ENCODE results near the gene CHID1. TPM values are rescaled to one million over a fixed set of nuclear protein-coding genes. Genes with fewer than 3 reads are reported as not detected.

The CHID1 gene
- total and polyA plus RNA-seq, 4 donors, result 36.1 to 105 (median 80.9) TPM

- peaks cover 90% of the 10 kb centered on the region for H3K36me3 ChIP-seq (ENCODE audit: control insufficient read depth, insufficient read depth, low read length)
- no peak for DNase-seq (ENCODE audit: low read depth in 4 of 6, low spot score in 6 of 6)
- WGBS (ENCODE audit: insufficient coverage), result 88% methylated on average over 9 of the region's 13 CpGs
- no peak overlapping the region for H3K27ac ChIP-seq (ENCODE audit: low read depth, low read length)
- H3K27me3 ChIP-seq (ENCODE audit: control insufficient read depth, insufficient read depth, low read length), result no peaks in the 10 kb centered on the region
- H3K4me1 ChIP-seq (ENCODE audit: control insufficient read depth, insufficient read depth, low read length), result peaks cover 45% of the 10 kb centered on the region
- no peaks in the 10 kb centered on the region for H3K9me3 ChIP-seq (ENCODE audit: control insufficient read depth, insufficient read depth, low read length)
- H3K4me3 ChIP-seq (ENCODE audit: low read depth, low read length), result no peak overlapping the region
Measured at GRCh38 chr11:893008-893654, 17.5 kb downstream of the CHID1 start.

- peaks cover 48% of the 10 kb centered on the region for H3K4me1 ChIP-seq (ENCODE audit: control insufficient read depth, insufficient read depth, low read length)
- no peaks in the 10 kb centered on the region for H3K27me3 ChIP-seq (ENCODE audit: control insufficient read depth, insufficient read depth, low read length)
- peaks cover 95% of the 10 kb centered on the region for H3K36me3 ChIP-seq (ENCODE audit: control insufficient read depth, insufficient read depth, low read length)
- H3K27ac ChIP-seq (ENCODE audit: low read depth, low read length), result peak overlapping the region; percentile 33
- no peaks in the 10 kb centered on the region for H3K9me3 ChIP-seq (ENCODE audit: control insufficient read depth, insufficient read depth, low read length)
- WGBS (ENCODE audit: insufficient coverage), result 24% methylated on average over 15 of the region's 27 CpGs
- H3K4me3 ChIP-seq (ENCODE audit: low read depth, low read length), result no peak overlapping the region
- peak in 3 of 6 donors; percentile 41 to 90 (median 74) for DNase-seq (ENCODE audit: low read depth in 4 of 6, low spot score in 6 of 6)
Measured at GRCh38 chr11:890794-891540, 19.6 kb downstream of the CHID1 start.

DNA sequence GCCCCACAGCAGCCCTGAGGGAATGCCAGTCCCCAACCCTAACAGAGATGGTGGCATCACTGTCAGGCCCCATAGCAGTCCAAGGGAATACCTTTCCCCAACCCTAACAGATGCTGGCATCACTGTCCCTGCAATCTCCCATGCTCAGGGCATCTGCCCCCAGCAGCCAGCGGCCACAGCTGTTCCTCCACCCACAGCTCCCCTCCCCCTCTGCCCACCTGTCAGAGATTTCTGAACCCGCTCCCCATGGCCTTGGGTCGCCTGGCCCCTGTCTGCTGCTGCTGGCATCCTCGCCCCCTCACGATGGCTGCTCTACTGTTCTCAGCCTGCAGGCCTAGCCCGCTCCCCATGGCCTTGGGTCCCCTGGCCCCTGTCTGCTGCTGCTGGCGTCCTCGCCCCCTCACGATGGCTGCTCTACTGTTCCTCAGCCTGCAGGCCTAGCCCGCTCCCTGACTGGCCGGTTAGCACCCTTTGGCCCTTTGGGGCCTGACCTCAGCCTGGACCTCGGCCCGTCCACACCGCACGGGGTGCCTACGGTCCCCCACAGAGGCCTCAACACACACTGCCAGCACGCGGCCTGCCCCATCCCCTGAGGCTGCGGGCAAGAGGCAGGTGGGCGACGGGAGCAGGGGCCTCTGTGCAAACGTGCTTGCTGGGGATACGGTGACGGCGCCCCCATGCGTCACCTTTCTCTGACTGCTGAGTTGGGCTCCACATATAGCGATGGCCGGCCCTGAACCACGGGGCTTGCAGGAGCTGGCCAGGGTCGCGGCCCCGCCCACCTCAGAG, 20.7 kb downstream of the CHID1 start:
- no peak overlapping the region for H3K4me3 ChIP-seq (ENCODE audit: low read depth, low read length)
- 74% methylated on average over 32 of the region's 32 CpGs for WGBS (ENCODE audit: insufficient coverage)
- no peaks in the 10 kb centered on the region for H3K27me3 ChIP-seq (ENCODE audit: control insufficient read depth, insufficient read depth, low read length)
- H3K9me3 ChIP-seq (ENCODE audit: control insufficient read depth, insufficient read depth, low read length), result no peaks in the 10 kb centered on the region
- peaks cover 93% of the 10 kb centered on the region for H3K36me3 ChIP-seq (ENCODE audit: control insufficient read depth, insufficient read depth, low read length)
- peaks cover 48% of the 10 kb centered on the region for H3K4me1 ChIP-seq (ENCODE audit: control insufficient read depth, insufficient read depth, low read length)
- H3K27ac ChIP-seq (ENCODE audit: low read depth, low read length), result peak overlapping the region; percentile 33
- no peak for DNase-seq (ENCODE audit: low read depth in 4 of 6, low spot score in 6 of 6)

- DNase-seq (ENCODE audit: low read depth in 4 of 6, low spot score in 6 of 6), result peak in 1 of 6 donors; percentile 36
- H3K9me3 ChIP-seq (ENCODE audit: control insufficient read depth, insufficient read depth, low read length), result no peaks in the 10 kb centered on the region
- peaks cover 93% of the 10 kb centered on the region for H3K36me3 ChIP-seq (ENCODE audit: control insufficient read depth, insufficient read depth, low read length)
- 79% methylated on average over 13 of the region's 13 CpGs for WGBS (ENCODE audit: insufficient coverage)
- no peak overlapping the region for H3K27ac ChIP-seq (ENCODE audit: low read depth, low read length)
- H3K27me3 ChIP-seq (ENCODE audit: control insufficient read depth, insufficient read depth, low read length), result no peaks in the 10 kb centered on the region
- no peak overlapping the region for H3K4me3 ChIP-seq (ENCODE audit: low read depth, low read length)
- H3K4me1 ChIP-seq (ENCODE audit: control insufficient read depth, insufficient read depth, low read length), result peaks cover 48% of the 10 kb centered on the region
Measured at GRCh38 chr11:889257-889656, 21.4 kb downstream of the CHID1 start.

GRCh38 chr11:888310-889212, 22.0 kb downstream of the CHID1 start:
- H3K36me3 ChIP-seq (ENCODE audit: control insufficient read depth, insufficient read depth, low read length), result peaks cover 94% of the 10 kb centered on the region
- peak in 1 of 6 donors; percentile 54 for DNase-seq (ENCODE audit: low read depth in 4 of 6, low spot score in 6 of 6)
- no peak overlapping the region for H3K4me3 ChIP-seq (ENCODE audit: low read depth, low read length)
- peaks cover 48% of the 10 kb centered on the region for H3K4me1 ChIP-seq (ENCODE audit: control insufficient read depth, insufficient read depth, low read length)
- no peaks in the 10 kb centered on the region for H3K9me3 ChIP-seq (ENCODE audit: control insufficient read depth, insufficient read depth, low read length)
- no peaks in the 10 kb centered on the region for H3K27me3 ChIP-seq (ENCODE audit: control insufficient read depth, insufficient read depth, low read length)
- no peak overlapping the region for H3K27ac ChIP-seq (ENCODE audit: low read depth, low read length)
- WGBS (ENCODE audit: insufficient coverage), result 82% methylated on average over 45 of the region's 45 CpGs

DNA sequence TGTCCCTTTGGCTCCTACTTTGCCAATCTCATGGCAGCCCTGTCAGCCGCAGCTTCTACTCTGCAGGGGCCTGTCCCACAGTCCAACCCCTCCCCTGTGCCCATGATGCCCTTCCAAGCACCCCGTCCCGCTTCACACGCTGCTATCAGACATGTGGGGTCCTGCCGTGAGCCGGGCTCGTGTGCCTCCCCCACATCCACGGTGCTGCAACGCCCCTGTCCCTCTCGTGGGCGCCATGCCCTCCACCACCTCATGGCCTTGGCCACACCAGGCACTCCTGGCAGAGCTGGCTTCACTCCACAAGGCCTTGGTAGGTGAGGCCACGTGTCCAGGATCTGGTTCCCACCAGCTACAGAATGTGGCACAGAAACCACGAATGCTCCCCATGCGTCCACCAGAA, 23.0 kb downstream of the CHID1 start:
- no peak overlapping the region for H3K27ac ChIP-seq (ENCODE audit: low read depth, low read length)
- DNase-seq (ENCODE audit: low read depth in 4 of 6, low spot score in 6 of 6), result no peak
- H3K36me3 ChIP-seq (ENCODE audit: control insufficient read depth, insufficient read depth, low read length), result peaks cover 94% of the 10 kb centered on the region
- 88% methylated on average over 14 of the region's 14 CpGs for WGBS (ENCODE audit: insufficient coverage)
- no peaks in the 10 kb centered on the region for H3K9me3 ChIP-seq (ENCODE audit: control insufficient read depth, insufficient read depth, low read length)
- no peak overlapping the region for H3K4me3 ChIP-seq (ENCODE audit: low read depth, low read length)
- H3K4me1 ChIP-seq (ENCODE audit: control insufficient read depth, insufficient read depth, low read length), result peaks cover 46% of the 10 kb centered on the region
- no peaks in the 10 kb centered on the region for H3K27me3 ChIP-seq (ENCODE audit: control insufficient read depth, insufficient read depth, low read length)

DNA sequence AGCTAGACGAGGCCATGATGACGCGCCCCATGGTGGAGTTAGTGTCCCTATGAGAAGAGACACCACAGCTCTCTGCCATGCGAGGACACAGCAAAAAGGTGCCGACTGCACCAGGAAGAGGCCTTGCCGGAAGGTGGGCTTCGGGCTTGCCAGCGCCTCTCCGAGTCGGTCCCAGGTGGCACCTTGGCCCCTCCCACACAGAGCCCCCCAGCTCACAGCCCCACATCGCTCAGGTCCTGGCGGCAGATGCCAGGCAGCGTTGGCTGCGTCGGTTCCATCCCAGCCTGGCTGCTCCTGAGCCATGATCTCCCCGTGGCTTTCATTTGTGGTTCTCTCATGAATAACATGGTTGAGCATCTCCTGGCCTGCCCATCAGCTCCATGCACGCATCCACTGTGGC, 24.0 kb downstream of the CHID1 start:
- WGBS (ENCODE audit: insufficient coverage), result 94% methylated on average over 17 of the region's 17 CpGs
- Histone ChIP-seq H3K27ac (ENCODE audit: low read depth, low read length) (no peak overlapping the region), H3K4me3 (ENCODE audit: low read depth, low read length) (no peak overlapping the region), H3K9me3 (ENCODE audit: control insufficient read depth, insufficient read depth, low read length) (no peaks in the 10 kb centered on the region), H3K36me3 (ENCODE audit: control insufficient read depth, insufficient read depth, low read length) (peaks cover 96% of the 10 kb centered on the region), H3K4me1 (ENCODE audit: control insufficient read depth, insufficient read depth, low read length) (peaks cover 36% of the 10 kb centered on the region), H3K27me3 (ENCODE audit: control insufficient read depth, insufficient read depth, low read length) (no peaks in the 10 kb centered on the region)
- DNase-seq (ENCODE audit: low read depth in 4 of 6, low spot score in 6 of 6), result no peak

- peaks cover 17% of the 10 kb centered on the region for H3K4me1 ChIP-seq (ENCODE audit: control insufficient read depth, insufficient read depth, low read length)
- 88% methylated on average over 16 of the region's 16 CpGs for WGBS (ENCODE audit: insufficient coverage)
- no peak for DNase-seq (ENCODE audit: low read depth in 4 of 6, low spot score in 6 of 6)
- H3K27me3 ChIP-seq (ENCODE audit: control insufficient read depth, insufficient read depth, low read length), result no peaks in the 10 kb centered on the region
- H3K4me3 ChIP-seq (ENCODE audit: low read depth, low read length), result no peak overlapping the region
- H3K36me3 ChIP-seq (ENCODE audit: control insufficient read depth, insufficient read depth, low read length), result peaks cover 94% of the 10 kb centered on the region
- H3K27ac ChIP-seq (ENCODE audit: low read depth, low read length), result no peak overlapping the region
- no peaks in the 10 kb centered on the region for H3K9me3 ChIP-seq (ENCODE audit: control insufficient read depth, insufficient read depth, low read length)
Measured at GRCh38 chr11:884578-885070, 26.0 kb downstream of the CHID1 start.

DNA sequence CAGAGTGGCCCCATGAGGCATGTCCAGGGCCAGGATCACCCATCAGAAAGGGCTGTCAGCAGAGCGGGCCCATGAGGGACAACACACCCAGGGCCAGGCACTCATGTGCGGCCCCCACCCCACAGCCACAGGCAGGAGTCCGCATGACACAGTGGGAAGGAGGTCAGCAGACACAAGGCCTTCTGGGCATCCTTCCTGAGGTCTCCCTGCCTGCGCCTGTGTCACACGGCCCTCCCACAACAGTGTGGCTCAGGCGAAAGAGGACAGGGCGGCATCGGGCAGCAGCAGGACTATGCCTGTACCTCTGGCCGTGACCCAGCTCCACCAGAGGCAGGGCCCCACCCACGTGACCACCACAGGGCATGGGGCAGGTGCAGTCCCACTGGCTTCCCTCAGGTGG, 27.1 kb downstream of the CHID1 start:
- WGBS (ENCODE audit: insufficient coverage), result 84% methylated on average over 9 of the region's 10 CpGs
- DNase-seq (ENCODE audit: low read depth in 4 of 6, low spot score in 6 of 6), result no peak
- Histone ChIP-seq H3K27ac (ENCODE audit: low read depth, low read length) (no peak overlapping the region), H3K4me1 (ENCODE audit: control insufficient read depth, insufficient read depth, low read length) (peaks cover 7% of the 10 kb centered on the region), H3K36me3 (ENCODE audit: control insufficient read depth, insufficient read depth, low read length) (peaks cover 92% of the 10 kb centered on the region), H3K4me3 (ENCODE audit: low read depth, low read length) (no peak overlapping the region), H3K27me3 (ENCODE audit: control insufficient read depth, insufficient read depth, low read length) (no peaks in the 10 kb centered on the region), H3K9me3 (ENCODE audit: control insufficient read depth, insufficient read depth, low read length) (no peaks in the 10 kb centered on the region)

Measured in spinal cord (tissue), 10 donors.